ENCODE data around the gene GRIFIN.

GRCh38 chr7:2460641-2461040, 15.6 kb downstream of the GRIFIN start:
- TF ChIP-seq EZH2 (IDR thresholded peaks at IDR 0.05; ENCODE audit: insufficient read depth, poor library complexity, severe bottlenecking), result no peak
- TF ChIP-seq EZH2phosphoT487 (IDR thresholded peaks at IDR 0.05; ENCODE audit: insufficient read depth, low read depth), result no peak

Measured in GM23248 (cell line).